Keratinocyte (primary cell): Measurements from ENCODE around the gene CTF1. TPM values are rescaled to one million over a fixed set of nuclear protein-coding genes. Genes with fewer than 3 reads are reported as not detected.

Experiments used
- DNase-seq: peaks from one replicate; pipeline ENCODE4 v3.0.0-alpha.2; 2011; ENCODE audit warnings: low read depth, missing footprints, low spot score
- FAIRE-seq: peaks from 2 replicates; lab custom pipeline; 2011; peaks lifted over from hg19 to GRCh38; lab: Jason Lieb, UNC
- H2AFZ ChIP-seq: 2 replicates; pipeline ENCODE4 v1.6.0; 2012; ENCODE audit warnings: low read length, control low read depth, inconsistent platforms; ENCODE audit not compliant: control insufficient read depth
- H3K27ac ChIP-seq: 2 replicates; pipeline ENCODE4 v1.5.1; 2011; ENCODE audit warnings: low read length; ENCODE audit not compliant: control insufficient read depth, insufficient read depth
- H3K27me3 ChIP-seq: 3 replicates; pipeline ENCODE4 v1.6.0; 2011; ENCODE audit warnings: low read length; ENCODE audit not compliant: control insufficient read depth, insufficient read depth; ENCODE audit errors: extremely low read depth
- H3K36me3 ChIP-seq, 2 experiments: 2 replicates in 1 of 2; 3 replicates in 1 of 2; pipeline ENCODE4 v1.5.1; 2011; ENCODE audit warnings: low read length in 2 of 2, mild to moderate bottlenecking in 1 of 2; ENCODE audit not compliant: control insufficient read depth in 2 of 2, insufficient read depth in 2 of 2; ENCODE audit errors: extremely low read depth in 1 of 2
- H3K4me1 ChIP-seq: 3 replicates; pipeline ENCODE4 v1.5.1; 2011; ENCODE audit warnings: low read length; ENCODE audit not compliant: control insufficient read depth, insufficient read depth; ENCODE audit errors: extremely low read depth
- H3K4me2 ChIP-seq: 3 replicates; pipeline ENCODE4 v1.6.0; 2011; ENCODE audit warnings: low read depth, low read length; ENCODE audit not compliant: control insufficient read depth, insufficient read depth; ENCODE audit errors: extremely low read depth
- H3K4me3 ChIP-seq, 3 experiments: fragments of 200-600 bp in 1 of 3; sonication (generic) in 1 of 3; 2 replicates in 2 of 3; 3 replicates in 1 of 3; pipeline ENCODE4 v1.5.1; 2011 to 2016; ENCODE audit warnings: low read length in 3 of 3, mild to moderate bottlenecking in 3 of 3, control low read depth in 2 of 3, inconsistent platforms in 1 of 3, low read depth in 1 of 3, mixed read lengths in 1 of 3, mixed run types in 1 of 3, moderate library complexity in 1 of 3; ENCODE audit not compliant: control insufficient read depth in 2 of 3, insufficient read depth in 2 of 3; ENCODE audit errors: extremely low read depth in 1 of 3
- H3K79me2 ChIP-seq: 2 replicates; pipeline ENCODE4 v1.6.0; 2012; ENCODE audit warnings: low read length; ENCODE audit not compliant: control insufficient read depth, insufficient read depth
- H3K9ac ChIP-seq: 3 replicates; pipeline ENCODE4 v1.6.0; 2011; ENCODE audit warnings: low read length; ENCODE audit not compliant: control insufficient read depth, insufficient read depth; ENCODE audit errors: extremely low read depth
- H3K9me1 ChIP-seq: 3 replicates; pipeline ENCODE4 v1.6.0; 2011; ENCODE audit warnings: low read length; ENCODE audit not compliant: control insufficient read depth, insufficient read depth; ENCODE audit errors: extremely low read depth
- H3K9me3 ChIP-seq: 2 replicates; pipeline ENCODE4 v1.5.1; 2012; ENCODE audit warnings: low read depth, low read length; ENCODE audit not compliant: control insufficient read depth
- H4K20me1 ChIP-seq: 3 replicates; pipeline ENCODE4 v1.6.0; 2011; ENCODE audit warnings: low read length; ENCODE audit not compliant: control insufficient read depth, insufficient read depth; ENCODE audit errors: extremely low read depth
- CTCF ChIP-seq, 3 experiments: IDR thresholded peaks in 1 of 3; conservative IDR thresholded peaks in 1 of 3; optimal IDR thresholded peaks in 1 of 3; 2 replicates in 2 of 3; 3 replicates in 1 of 3; pipeline versions ENCODE3 to v1.5.1; 2011; ENCODE audit warnings: low read length in 3 of 3, mild to moderate bottlenecking in 3 of 3, moderate library complexity in 2 of 3, control low read depth in 1 of 3, inconsistent platforms in 1 of 3; ENCODE audit not compliant: insufficient read depth in 2 of 3; ENCODE audit errors: extremely low read depth in 1 of 3
- EZH2 ChIP-seq: IDR thresholded peaks from one replicate; pipeline ENCODE4 v1.6.1; 2012; ENCODE audit warnings: inconsistent platforms, mild to moderate bottlenecking, low read length, moderate library complexity
- dilution Hi-C: fragments of 300-500 bp; cut with MboI; formaldehyde crosslinking; loops from one replicate; pipeline ENCODE4 v1.7.0; 2020; ENCODE audit warnings: low sequenced_read_pairs; ENCODE audit not compliant: extremely low pct_ligation_motif_present
- polyA plus RNA-seq, 5 experiments: library from polyadenylated mRNA; depleted of rRNA in 3 of 5; stranded (reverse) in 3 of 5; stranded (forward) in 1 of 5; unstranded in 1 of 5; fragments of >200 nt; gene quantifications; 1 replicate in 1 of 5; 2 replicates in 3 of 5; 3 replicates in 1 of 5; pipeline versions ENCODE4 v1.2.1 to v1.2.3, GENCODE V29; 2011 to 2012; ENCODE audit warnings: missing spikeins in 2 of 5, low read depth in 1 of 5, low replicate concordance in 1 of 5

The CTF1 gene
- polyA plus RNA-seq, 1 donor (not counting 4 experiments of a cell fraction or from before 2014, with no cell fraction given) = 2.1 TPM

GRCh38 chr16:30914830-30915229, 18.4 kb downstream of the CTF1 start:
- Histone ChIP-seq H3K9ac (no peak overlapping the region), H3K9me3 (no peaks in the 10 kb centered on the region), H3K4me1 (peaks cover 12% of the 10 kb centered on the region), H3K4me2 (no peak overlapping the region), H3K79me2 (no peaks in the 10 kb centered on the region), H3K27me3 (no peaks in the 10 kb centered on the region), H3K4me3 (no peak overlapping the region), H3K36me3 (no peaks in the 10 kb centered on the region), H2AFZ (no peak overlapping the region), H3K9me1 (no peaks in the 10 kb centered on the region), H3K27ac (no peak overlapping the region), H4K20me1 (no peaks in the 10 kb centered on the region)
- DNase-seq (no peak), FAIRE-seq (no peak)
- no peak for TF ChIP-seq EZH2
- TF ChIP-seq CTCF (optimal IDR thresholded peaks at IDR 0.05 in 1 of 3, IDR thresholded peaks at IDR 0.05 in 1 of 3, conservative IDR thresholded peaks at IDR 0.05 in 1 of 3; ENCODE audit: extremely low read depth in 1 of 3, insufficient read depth in 2 of 3, low read length in 3 of 3) = no peak
- dilution Hi-C loops = no loop called here

- dilution Hi-C loops = no loop called here
- TF ChIP-seq EZH2 (no peak), CTCF (optimal IDR thresholded peaks at IDR 0.05 in 1 of 3, IDR thresholded peaks at IDR 0.05 in 1 of 3, conservative IDR thresholded peaks at IDR 0.05 in 1 of 3; ENCODE audit: extremely low read depth in 1 of 3, insufficient read depth in 2 of 3, low read length in 3 of 3) (no peak)
- Histone ChIP-seq H3K36me3 (peaks cover 0 to 2% of the 10 kb centered on the region in 2 experiments), H3K4me3 (no peak overlapping the region), H3K27ac (no peak overlapping the region), H4K20me1 (no peaks in the 10 kb centered on the region), H3K9ac (no peak overlapping the region), H3K9me3 (no peaks in the 10 kb centered on the region), H2AFZ (no peak overlapping the region), H3K9me1 (no peaks in the 10 kb centered on the region), H3K79me2 (no peaks in the 10 kb centered on the region), H3K27me3 (no peaks in the 10 kb centered on the region), H3K4me1 (peaks cover 7% of the 10 kb centered on the region), H3K4me2 (no peak overlapping the region)
- FAIRE-seq = no peak
- no peak for DNase-seq
Measured at GRCh38 chr16:30918614-30919013, 22.2 kb downstream of the CTF1 start.
